GM12874 (cell line): Measurements from ENCODE around the gene RRM1.

ENCODE experiments used
- TF ChIP-seq, protein P1 (sequence below): IDR thresholded peaks from 2 replicates; pipeline ENCODE4 v1.5.1; 2011; ENCODE audit warnings: low read depth, mild to moderate bottlenecking, control low read depth, low read length, moderate library complexity; ENCODE audit not compliant: insufficient read depth

The RRM1 gene

DNA sequence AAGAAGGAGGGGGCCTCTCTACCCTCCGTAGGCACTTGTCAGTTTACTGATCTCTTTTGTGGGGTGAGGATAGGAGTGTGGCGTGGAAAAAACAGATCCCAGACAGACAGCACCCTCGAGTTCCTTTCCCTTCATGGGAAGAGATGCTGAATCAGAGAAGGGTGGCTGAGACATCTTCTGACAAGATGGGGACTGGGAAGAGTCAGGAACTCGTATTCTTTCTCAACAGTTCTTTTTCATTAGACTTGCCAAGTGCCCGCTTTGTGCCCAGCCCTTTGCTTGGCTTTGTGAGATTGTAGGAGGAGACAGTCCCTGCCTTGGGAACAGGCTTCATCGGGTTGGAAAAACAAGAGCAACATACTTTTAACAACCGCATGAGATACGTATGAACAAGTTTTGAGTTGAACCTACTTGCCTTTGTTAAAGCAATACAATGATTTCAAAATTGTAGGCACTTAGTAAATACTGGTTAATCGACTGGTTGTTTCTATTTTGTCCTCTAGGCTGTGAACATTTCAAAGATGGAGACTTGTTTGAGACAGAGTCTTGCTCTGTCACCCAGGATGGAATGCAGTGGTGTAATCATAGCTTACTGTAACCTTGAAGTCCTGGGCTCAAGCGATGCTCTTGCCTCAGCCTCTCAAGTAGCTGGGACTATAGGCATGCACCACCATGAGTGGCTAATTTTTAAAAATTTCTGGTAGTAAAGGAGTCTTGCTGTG is 1.1 kb downstream of the RRM1 start:
- TF ChIP-seq, protein P1, sequence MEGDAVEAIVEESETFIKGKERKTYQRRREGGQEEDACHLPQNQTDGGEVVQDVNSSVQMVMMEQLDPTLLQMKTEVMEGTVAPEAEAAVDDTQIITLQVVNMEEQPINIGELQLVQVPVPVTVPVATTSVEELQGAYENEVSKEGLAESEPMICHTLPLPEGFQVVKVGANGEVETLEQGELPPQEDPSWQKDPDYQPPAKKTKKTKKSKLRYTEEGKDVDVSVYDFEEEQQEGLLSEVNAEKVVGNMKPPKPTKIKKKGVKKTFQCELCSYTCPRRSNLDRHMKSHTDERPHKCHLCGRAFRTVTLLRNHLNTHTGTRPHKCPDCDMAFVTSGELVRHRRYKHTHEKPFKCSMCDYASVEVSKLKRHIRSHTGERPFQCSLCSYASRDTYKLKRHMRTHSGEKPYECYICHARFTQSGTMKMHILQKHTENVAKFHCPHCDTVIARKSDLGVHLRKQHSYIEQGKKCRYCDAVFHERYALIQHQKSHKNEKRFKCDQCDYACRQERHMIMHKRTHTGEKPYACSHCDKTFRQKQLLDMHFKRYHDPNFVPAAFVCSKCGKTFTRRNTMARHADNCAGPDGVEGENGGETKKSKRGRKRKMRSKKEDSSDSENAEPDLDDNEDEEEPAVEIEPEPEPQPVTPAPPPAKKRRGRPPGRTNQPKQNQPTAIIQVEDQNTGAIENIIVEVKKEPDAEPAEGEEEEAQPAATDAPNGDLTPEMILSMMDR = no peak

DNA sequence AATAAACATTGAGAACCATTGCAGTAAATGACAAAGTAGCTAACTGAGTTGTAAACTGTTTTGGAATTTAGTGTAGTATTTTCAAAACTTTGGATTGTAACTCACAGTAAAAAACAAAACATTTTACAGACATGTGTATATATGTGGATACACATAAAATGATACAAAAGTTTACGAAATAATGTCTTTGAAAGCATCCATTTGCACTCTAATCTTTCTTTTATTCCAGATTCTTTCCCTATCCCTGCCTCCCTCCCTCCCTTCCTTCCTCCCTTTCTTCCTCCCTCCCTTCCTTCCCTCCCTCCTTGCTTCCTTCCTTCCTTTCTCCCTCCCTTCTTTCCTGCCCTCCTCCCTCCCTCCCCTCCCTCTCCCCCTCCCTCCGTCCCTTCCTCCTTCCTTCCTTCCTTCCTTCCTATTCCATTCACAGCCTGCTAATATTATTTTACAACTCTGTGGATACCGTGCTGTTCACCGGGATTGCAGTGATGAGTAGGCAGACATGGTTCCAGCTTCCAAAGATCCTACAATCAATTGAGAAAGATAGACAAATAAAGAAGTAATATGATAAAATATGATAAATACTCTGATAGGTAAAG is 3.5 kb downstream of the RRM1 start:
- TF ChIP-seq, protein P1 = no peak

DNA sequence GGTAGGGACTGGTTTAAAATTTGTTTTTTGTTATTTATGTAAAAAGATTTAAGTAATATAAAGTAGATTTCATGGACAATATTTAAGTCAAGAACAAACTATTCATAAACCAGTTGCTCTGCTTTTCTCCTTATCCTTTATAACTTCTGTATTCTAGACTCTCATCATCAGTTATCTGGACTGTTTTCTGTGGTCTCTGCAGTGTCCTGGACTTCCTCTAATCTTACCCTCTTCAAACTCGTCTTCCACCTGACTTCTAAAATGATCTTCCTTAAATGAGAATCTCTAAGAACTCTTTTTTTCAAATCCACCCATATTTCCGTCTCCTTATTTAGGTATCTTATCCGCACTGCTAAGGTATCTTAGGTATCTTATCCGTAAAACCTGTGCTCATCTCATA is 8.1 kb downstream of the RRM1 start:
- TF ChIP-seq, protein P1 = no peak

DNA sequence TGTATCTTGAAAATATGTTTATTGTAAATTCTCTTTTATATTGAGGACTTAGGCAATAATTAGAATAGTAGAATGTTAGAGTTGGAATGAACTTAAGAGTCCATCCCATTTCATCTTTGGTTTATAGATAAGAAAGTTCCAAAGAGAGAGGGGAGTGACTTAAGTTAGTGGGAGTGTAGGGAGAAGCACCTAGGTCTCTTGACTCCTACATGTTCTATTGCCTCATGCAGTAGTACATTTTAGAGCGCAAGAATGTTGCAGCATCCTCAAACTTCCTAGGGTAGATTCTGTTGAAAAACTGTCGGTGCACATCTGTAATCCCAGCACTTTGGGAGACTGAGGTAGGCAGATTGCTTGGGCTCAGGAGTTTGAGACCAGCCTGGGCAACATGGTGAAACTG is 8.7 kb downstream of the RRM1 start:
- TF ChIP-seq, protein P1 = no peak

DNA sequence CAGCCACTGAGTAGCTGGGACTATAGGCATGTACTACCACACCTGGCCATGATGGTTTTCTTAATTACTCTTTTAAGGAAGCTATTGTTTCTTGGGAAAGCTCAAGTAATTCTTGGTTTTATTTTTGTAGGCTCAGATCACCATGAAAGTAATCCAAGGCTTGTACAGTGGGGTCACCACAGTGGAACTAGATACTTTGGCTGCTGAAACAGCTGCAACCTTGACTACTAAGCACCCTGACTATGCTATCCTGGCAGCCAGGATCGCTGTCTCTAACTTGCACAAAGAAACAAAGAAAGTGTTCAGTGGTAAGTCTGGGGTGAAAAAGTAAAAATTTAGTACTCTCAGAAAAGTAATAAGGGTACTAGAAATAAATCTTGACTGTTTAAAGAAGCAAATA is 11.3 kb downstream of the RRM1 start:
- TF ChIP-seq, protein P1 = no peak

DNA sequence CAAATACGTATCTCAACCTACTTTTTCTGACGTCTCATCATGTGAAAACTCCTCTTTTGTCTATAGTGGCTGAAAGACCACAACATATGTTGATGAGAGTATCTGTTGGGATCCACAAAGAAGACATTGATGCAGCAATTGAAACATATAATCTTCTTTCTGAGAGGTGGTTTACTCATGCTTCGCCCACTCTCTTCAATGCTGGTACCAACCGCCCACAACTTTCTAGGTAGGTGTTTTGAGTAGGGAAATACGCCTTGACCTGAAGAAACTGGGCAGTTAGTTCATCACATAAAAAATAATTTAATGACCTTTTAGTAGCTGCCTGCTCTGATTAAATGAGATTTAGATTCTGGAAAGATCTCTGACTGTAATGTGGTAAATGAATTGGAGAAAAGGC is 17.2 kb downstream of the RRM1 start:
- TF ChIP-seq, protein P1 = no peak

DNA sequence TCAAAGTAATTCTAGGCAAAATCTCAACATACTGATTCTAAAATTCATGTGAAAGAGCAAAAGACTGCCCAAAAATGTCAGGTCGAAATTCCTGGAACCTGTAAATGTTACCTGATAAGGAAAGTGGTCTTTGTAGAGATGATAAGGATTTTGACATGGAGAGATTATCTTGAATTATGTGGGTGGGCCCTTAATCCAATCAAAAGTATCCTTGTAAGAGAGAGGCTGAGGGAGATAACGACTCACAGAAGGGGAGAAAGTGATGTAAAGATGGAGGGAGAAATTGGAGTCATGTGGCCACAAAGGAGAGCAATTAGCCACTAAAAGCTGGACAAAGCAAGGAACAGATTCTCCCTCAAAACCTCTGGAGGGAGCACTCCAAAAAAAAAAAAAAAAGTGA is 20.5 kb downstream of the RRM1 start:
- TF ChIP-seq, protein P1 = no peak
